ENCODE measurements around the gene CASP10. TPM values are rescaled to one million over a fixed set of nuclear protein-coding genes. Genes with fewer than 3 reads are reported as not detected.

CASP10 gene
- total RNA-seq, 2 experiments from 2014 or later: 40.7 to 42.8 TPM

GRCh38 chr2:201262718-201263117 lies 79.8 kb downstream of the CASP10 start:
- no peaks in the 10 kb centered on the region for H3K27me3 Mint-ChIP-seq (ENCODE audit: low read depth)
- H3K27ac Mint-ChIP-seq: peak overlapping the region; percentile 65
- H3K36me3 Mint-ChIP-seq (ENCODE audit: low read depth): peaks cover 46% of the 10 kb centered on the region
- no peaks in the 10 kb centered on the region for H3K9me3 Mint-ChIP-seq (ENCODE audit: insufficient read depth)
- no peak for ATAC-seq
- CTCF ChIA-PET: interaction anchor here (1.0 to 5.9 kb wide), 8 partner anchors 10 to 102 kb away, joined by 4 to 100 read pairs (median 10); partner anchors contain the start of gene CASP10
- peak; percentile 30 for DNase-seq
- peak overlapping the region; percentile 69 for H3K4me3 Mint-ChIP-seq
- H3K4me1 Mint-ChIP-seq (ENCODE audit: low read depth): peaks cover 72% of the 10 kb centered on the region
- POLR2A ChIA-PET: interaction anchor here (0.7 to 13.5 kb wide), 10 partner anchors 8 to 189 kb away, joined by 3 to 221 read pairs (median 7); partner anchors contain the start of genes CASP10, CFLAR, STRADB and TRAK2

- peaks cover 68% of the 10 kb centered on the region for H3K4me1 Mint-ChIP-seq (ENCODE audit: low read depth)
- peak; percentile 33 for DNase-seq
- ChIA-PET POLR2A (interaction anchor here (0.7 to 13.5 kb wide), 9 partner anchors 10 to 151 kb away, joined by 3 to 221 read pairs (median 4); partner anchors contain the start of gene CASP10), CTCF (interaction anchor here (0.8 to 5.5 kb wide), 8 partner anchors 10 to 100 kb away, joined by 3 to 45 read pairs (median 9); partner anchors contain the start of gene CASP10)
- no peak for ATAC-seq
- H3K27me3 Mint-ChIP-seq (ENCODE audit: low read depth): no peaks in the 10 kb centered on the region
- H3K27ac Mint-ChIP-seq: peak overlapping the region; percentile 36
- H3K4me3 Mint-ChIP-seq: peak overlapping the region; percentile 69
- no peaks in the 10 kb centered on the region for H3K9me3 Mint-ChIP-seq (ENCODE audit: insufficient read depth)
- H3K36me3 Mint-ChIP-seq (ENCODE audit: low read depth): peaks cover 51% of the 10 kb centered on the region
Observed at GRCh38 chr2:201263779-201264178, 80.8 kb downstream of the CASP10 start.

GRCh38 chr2:201264472-201265173 lies 81.7 kb downstream of the CASP10 start:
- H3K27me3 Mint-ChIP-seq (ENCODE audit: low read depth): no peaks in the 10 kb centered on the region
- peak overlapping the region; percentile 36 for H3K27ac Mint-ChIP-seq
- H3K36me3 Mint-ChIP-seq (ENCODE audit: low read depth): peaks cover 58% of the 10 kb centered on the region
- no peak overlapping the region for H3K4me3 Mint-ChIP-seq
- H3K4me1 Mint-ChIP-seq (ENCODE audit: low read depth): peaks cover 63% of the 10 kb centered on the region
- no peak for ATAC-seq
- H3K9me3 Mint-ChIP-seq (ENCODE audit: insufficient read depth): no peaks in the 10 kb centered on the region
- DNase-seq: peak; percentile 18
- CTCF ChIA-PET: interaction anchor here (1.0 to 5.5 kb wide), 7 partner anchors 11 to 99 kb away, joined by 3 to 45 read pairs (median 7); no protein-coding TSS in a partner anchor
- POLR2A ChIA-PET: interaction anchor here (0.9 to 13.5 kb wide), 11 partner anchors 9 to 150 kb away, joined by 3 to 221 read pairs (median 4); no protein-coding TSS in a partner anchor

GRCh38 chr2:201266629-201267028 lies 83.7 kb downstream of the CASP10 start:
- H3K4me3 Mint-ChIP-seq: no peak overlapping the region
- no peaks in the 10 kb centered on the region for H3K9me3 Mint-ChIP-seq (ENCODE audit: insufficient read depth)
- H3K36me3 Mint-ChIP-seq (ENCODE audit: low read depth): peaks cover 63% of the 10 kb centered on the region
- no peak overlapping the region for H3K27ac Mint-ChIP-seq
- peak; percentile 16 for DNase-seq
- no peaks in the 10 kb centered on the region for H3K27me3 Mint-ChIP-seq (ENCODE audit: low read depth)
- CTCF ChIA-PET: no interaction called here
- POLR2A ChIA-PET: interaction anchor here (2.2 to 13.5 kb wide), 2 partner anchors 11 to 32 kb away, joined by 11 to 221 read pairs; no protein-coding TSS in a partner anchor
- ATAC-seq: no peak
- H3K4me1 Mint-ChIP-seq (ENCODE audit: low read depth): peaks cover 61% of the 10 kb centered on the region

GRCh38 chr2:201267278-201268030 lies 84.5 kb downstream of the CASP10 start:
- Mint-ChIP-seq H3K4me1 (ENCODE audit: low read depth) (peaks cover 62% of the 10 kb centered on the region), H3K9me3 (ENCODE audit: insufficient read depth) (no peaks in the 10 kb centered on the region), H3K4me3 (no peak overlapping the region), H3K36me3 (ENCODE audit: low read depth) (peaks cover 65% of the 10 kb centered on the region), H3K27me3 (ENCODE audit: low read depth) (no peaks in the 10 kb centered on the region), H3K27ac (peak overlapping the region; percentile 14)
- ChIA-PET CTCF (interaction anchor here (1.1 to 1.2 kb wide), 3 partner anchors 30 to 98 kb away, joined by 3 to 4 read pairs (median 4); no protein-coding TSS in a partner anchor), POLR2A (interaction anchor here (0.9 to 13.5 kb wide), 3 partner anchors 10 to 32 kb away, joined by 4 to 221 read pairs (median 11); no protein-coding TSS in a partner anchor)
- ATAC-seq (no peak), DNase-seq (no peak)

- no peak for DNase-seq
- Mint-ChIP-seq H3K9me3 (ENCODE audit: insufficient read depth) (no peaks in the 10 kb centered on the region), H3K4me3 (no peak overlapping the region), H3K27ac (no peak overlapping the region), H3K27me3 (ENCODE audit: low read depth) (no peaks in the 10 kb centered on the region), H3K4me1 (ENCODE audit: low read depth) (peaks cover 47% of the 10 kb centered on the region), H3K36me3 (ENCODE audit: low read depth) (peaks cover 76% of the 10 kb centered on the region)
- ChIA-PET CTCF (interaction anchor here (0.6 to 1.9 kb wide), 7 partner anchors 10 to 94 kb away, joined by 3 to 7 read pairs (median 4); partner anchors contain the start of gene CASP10), POLR2A (interaction anchor here (1.0 kb wide), 1 partner anchor 10 kb away, joined by 3 read pairs; the partner anchor contains the start of gene CASP8)
- no peak for ATAC-seq
Observed at GRCh38 chr2:201269764-201270163, 86.8 kb downstream of the CASP10 start.

- Mint-ChIP-seq H3K9me3 (ENCODE audit: insufficient read depth) (no peaks in the 10 kb centered on the region), H3K27me3 (ENCODE audit: low read depth) (no peaks in the 10 kb centered on the region), H3K4me1 (ENCODE audit: low read depth) (peaks cover 40% of the 10 kb centered on the region), H3K27ac (peak overlapping the region; percentile 59), H3K4me3 (no peak overlapping the region), H3K36me3 (ENCODE audit: low read depth) (peaks cover 78% of the 10 kb centered on the region)
- CTCF ChIA-PET: interaction anchor here (0.6 to 1.9 kb wide), 8 partner anchors 9 to 93 kb away, joined by 3 to 7 read pairs (median 4); partner anchors contain the start of gene CASP10
- POLR2A ChIA-PET: interaction anchor here (1.0 kb wide), 1 partner anchor 10 kb away, joined by 3 read pairs; the partner anchor contains the start of gene CASP8
- ATAC-seq: peak; percentile 32
- no peak for DNase-seq
Observed at GRCh38 chr2:201270293-201271001, 87.5 kb downstream of the CASP10 start.

- Mint-ChIP-seq H3K4me1 (ENCODE audit: low read depth) (peaks cover 28% of the 10 kb centered on the region), H3K4me3 (no peak overlapping the region), H3K9me3 (ENCODE audit: insufficient read depth) (no peaks in the 10 kb centered on the region), H3K27me3 (ENCODE audit: low read depth) (no peaks in the 10 kb centered on the region), H3K27ac (peak overlapping the region; percentile 36), H3K36me3 (ENCODE audit: low read depth) (peaks cover 78% of the 10 kb centered on the region)
- ChIA-PET CTCF (no interaction called here), POLR2A (no interaction called here)
- ATAC-seq (no peak), DNase-seq (no peak)
Observed at GRCh38 chr2:201271917-201272316, 89.0 kb downstream of the CASP10 start.

- H3K9me3 Mint-ChIP-seq (ENCODE audit: insufficient read depth): no peaks in the 10 kb centered on the region
- peaks cover 80% of the 10 kb centered on the region for H3K36me3 Mint-ChIP-seq (ENCODE audit: low read depth)
- H3K4me1 Mint-ChIP-seq (ENCODE audit: low read depth): peaks cover 23% of the 10 kb centered on the region
- H3K4me3 Mint-ChIP-seq: no peak overlapping the region
- POLR2A ChIA-PET: interaction anchor here (1.0 to 1.4 kb wide), 4 partner anchors 8 to 16 kb away, joined by 3 to 5 read pairs (median 4); partner anchors contain the start of gene CASP8
- no peaks in the 10 kb centered on the region for H3K27me3 Mint-ChIP-seq (ENCODE audit: low read depth)
- DNase-seq (no peak), ATAC-seq (no peak)
- CTCF ChIA-PET: interaction anchor here (0.6 to 2.4 kb wide), 7 partner anchors 11 to 92 kb away, joined by 3 to 6 read pairs (median 4); partner anchors contain the start of gene CASP8
- peak overlapping the region; percentile 37 for H3K27ac Mint-ChIP-seq
Observed at GRCh38 chr2:201273330-201273983, 90.5 kb downstream of the CASP10 start.

- Mint-ChIP-seq H3K9me3 (ENCODE audit: insufficient read depth) (no peaks in the 10 kb centered on the region), H3K4me3 (no peak overlapping the region), H3K36me3 (ENCODE audit: low read depth) (peaks cover 82% of the 10 kb centered on the region), H3K27ac (no peak overlapping the region), H3K27me3 (ENCODE audit: low read depth) (no peaks in the 10 kb centered on the region), H3K4me1 (ENCODE audit: low read depth) (peaks cover 30% of the 10 kb centered on the region)
- ATAC-seq (no peak), DNase-seq (no peak)
- ChIA-PET POLR2A (interaction anchor here (0.8 kb wide), 1 partner anchor 15 kb away, joined by 4 read pairs; the partner anchor contains the start of gene CASP8), CTCF (interaction anchor here (0.8 to 2.4 kb wide), 5 partner anchors 13 to 130 kb away, joined by 3 to 6 read pairs (median 4); partner anchors contain the start of genes CASP10 and CASP8)
Observed at GRCh38 chr2:201275069-201275468, 92.1 kb downstream of the CASP10 start.

Measured in activated CD8-positive, alpha-beta T cell treated with anti-CD3 and anti-CD28 coated beads, Interleukin-2, amount 10 ng/mL, durations not matched to agents 7 days and 5 days (primary cell).